AG09319 (cell line): ENCODE data around the gene SPG7.
A peak's percentile ranks its signal among the peaks of the same experiment; 100 is the strongest.

ENCODE experiments used
- DNase-seq: peaks from one replicate; pipeline ENCODE4 v3.0.0-alpha.2; 2010; ENCODE audit warnings: low read depth; ENCODE audit errors: extremely low read depth
- TF ChIP-seq, protein P1 (sequence below): IDR thresholded peaks from 2 replicates; pipeline ENCODE4 v1.5.1; 2011; ENCODE audit warnings: low read depth, mild to moderate bottlenecking, inconsistent platforms, low read length, moderate library complexity

The SPG7 gene

DNA sequence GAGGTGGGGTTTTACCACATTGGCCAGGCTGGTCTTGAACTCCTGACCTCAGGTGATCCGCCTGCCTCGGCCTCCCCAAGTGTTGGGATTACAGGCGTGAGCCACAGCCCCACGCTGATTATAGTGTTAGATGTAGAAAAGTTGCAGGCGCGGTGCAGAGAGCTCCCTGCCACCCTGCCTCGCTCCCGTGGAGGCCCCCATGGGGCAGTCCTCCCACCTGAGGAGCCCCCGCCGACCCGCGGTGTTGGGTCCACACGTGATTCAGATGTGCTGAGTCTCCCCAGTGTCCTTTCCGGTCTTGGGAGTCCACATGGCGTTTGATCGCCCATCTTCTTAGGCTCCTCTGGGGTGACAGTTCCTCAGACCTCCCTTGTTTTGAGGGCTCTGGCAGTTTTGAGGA is 47.1 kb downstream of the SPG7 start:
- TF ChIP-seq, protein P1, sequence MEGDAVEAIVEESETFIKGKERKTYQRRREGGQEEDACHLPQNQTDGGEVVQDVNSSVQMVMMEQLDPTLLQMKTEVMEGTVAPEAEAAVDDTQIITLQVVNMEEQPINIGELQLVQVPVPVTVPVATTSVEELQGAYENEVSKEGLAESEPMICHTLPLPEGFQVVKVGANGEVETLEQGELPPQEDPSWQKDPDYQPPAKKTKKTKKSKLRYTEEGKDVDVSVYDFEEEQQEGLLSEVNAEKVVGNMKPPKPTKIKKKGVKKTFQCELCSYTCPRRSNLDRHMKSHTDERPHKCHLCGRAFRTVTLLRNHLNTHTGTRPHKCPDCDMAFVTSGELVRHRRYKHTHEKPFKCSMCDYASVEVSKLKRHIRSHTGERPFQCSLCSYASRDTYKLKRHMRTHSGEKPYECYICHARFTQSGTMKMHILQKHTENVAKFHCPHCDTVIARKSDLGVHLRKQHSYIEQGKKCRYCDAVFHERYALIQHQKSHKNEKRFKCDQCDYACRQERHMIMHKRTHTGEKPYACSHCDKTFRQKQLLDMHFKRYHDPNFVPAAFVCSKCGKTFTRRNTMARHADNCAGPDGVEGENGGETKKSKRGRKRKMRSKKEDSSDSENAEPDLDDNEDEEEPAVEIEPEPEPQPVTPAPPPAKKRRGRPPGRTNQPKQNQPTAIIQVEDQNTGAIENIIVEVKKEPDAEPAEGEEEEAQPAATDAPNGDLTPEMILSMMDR = no peak
- no peak for DNase-seq

DNA sequence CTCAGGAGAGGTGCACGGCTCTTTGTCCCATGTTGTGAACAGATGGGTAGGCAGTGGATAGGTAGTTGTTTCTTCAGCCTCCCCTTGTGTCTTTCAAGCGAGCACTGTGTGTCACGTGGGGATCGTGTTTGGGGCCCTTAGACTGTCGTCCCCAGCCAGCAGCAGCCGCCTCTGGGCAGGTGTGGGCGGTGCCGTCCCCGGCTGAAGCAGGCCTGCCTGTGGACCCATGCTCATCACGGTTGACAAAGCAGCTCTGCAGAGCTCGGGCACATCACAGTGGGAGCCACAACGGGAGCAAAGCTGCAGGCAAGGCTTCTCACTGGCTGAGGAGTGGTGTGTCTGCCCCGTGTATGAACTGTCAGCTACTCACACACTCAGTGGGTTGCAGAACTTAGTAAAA is 47.6 kb downstream of the SPG7 start:
- no peak for DNase-seq
- TF ChIP-seq, protein P1 = no peak

DNA sequence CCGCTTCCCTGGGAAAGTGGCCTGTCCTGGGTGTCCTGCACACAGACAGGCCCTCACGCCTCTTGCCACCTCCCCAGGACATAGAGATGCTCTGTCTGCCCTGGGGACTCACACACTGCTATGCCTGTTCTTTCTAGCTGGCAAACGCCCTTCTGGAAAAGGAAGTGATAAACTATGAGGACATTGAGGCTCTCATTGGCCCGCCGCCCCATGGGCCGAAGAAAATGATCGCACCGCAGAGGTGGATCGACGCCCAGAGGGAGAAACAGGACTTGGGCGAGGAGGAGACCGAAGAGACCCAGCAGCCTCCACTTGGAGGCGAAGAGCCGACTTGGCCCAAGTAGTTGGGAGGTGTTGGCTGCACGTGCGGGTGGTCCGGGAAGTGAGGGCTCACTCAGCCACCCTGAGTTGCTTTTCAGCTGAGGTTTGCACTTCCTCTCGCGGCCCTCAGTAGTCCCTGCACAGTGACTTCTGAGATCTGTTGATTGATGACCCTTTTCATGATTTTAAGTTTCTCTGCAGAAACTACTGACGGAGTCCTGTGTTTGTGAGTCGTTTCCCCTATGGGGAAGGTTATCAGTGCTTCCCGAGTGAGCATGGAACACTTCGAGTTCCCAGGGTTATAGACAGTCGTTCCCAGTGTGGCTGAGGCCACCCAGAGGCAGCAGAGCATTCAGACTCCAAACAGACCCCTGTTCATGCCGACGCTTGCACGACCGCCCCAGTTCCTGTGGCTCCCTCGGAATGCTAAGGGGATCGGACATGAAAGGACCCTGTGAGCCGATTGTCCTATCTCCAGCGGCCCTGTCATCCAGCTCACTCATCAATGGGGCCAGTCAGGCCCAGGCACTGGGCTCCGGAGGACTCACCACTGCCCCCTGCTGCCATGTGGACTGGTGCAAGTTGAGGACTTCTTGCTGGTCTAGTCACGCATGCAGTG is 48.8 kb downstream of the SPG7 start:
- TF ChIP-seq, protein P1 = peak; percentile 68
- no peak for DNase-seq

DNA sequence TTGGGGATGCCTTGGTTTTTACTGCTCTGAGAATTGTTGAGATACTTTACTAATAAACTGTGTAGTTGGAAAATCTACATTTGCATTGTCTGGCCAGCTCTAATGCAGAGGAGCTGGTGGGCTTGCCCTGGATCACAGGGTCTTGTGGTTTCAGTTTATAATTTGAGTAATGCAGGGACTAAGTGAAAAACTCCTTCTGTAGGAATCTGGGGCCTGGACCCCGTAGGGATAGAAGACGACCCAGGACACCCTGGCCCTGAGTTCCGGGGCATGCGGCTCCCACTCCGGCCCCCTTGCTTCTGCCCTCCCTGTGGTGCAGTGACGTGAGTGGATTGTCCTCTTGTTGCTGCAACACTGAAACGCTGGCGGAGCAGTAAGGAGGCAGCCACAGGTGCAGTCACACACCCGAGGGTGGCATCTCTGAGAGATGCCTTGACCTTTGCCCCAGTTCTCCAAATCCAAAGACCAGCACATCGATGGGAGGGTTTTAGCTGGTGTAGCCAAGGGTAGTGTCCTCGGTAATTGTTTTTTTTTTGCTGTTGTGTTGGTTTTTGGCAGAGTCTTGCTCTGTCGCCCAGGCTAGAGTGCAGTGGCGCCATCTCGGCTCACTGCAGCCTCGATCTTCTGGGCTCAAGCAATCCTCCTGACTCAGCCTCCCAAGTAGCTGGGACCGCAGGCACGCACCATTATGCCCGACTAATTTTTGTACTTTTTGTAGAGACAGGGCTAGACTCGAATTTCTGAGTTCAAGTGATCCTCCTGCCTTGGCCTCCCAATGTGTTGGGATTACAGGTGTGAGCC is 49.7 kb downstream of the SPG7 start:
- no peak for DNase-seq
- TF ChIP-seq, protein P1 = no peak

DNA sequence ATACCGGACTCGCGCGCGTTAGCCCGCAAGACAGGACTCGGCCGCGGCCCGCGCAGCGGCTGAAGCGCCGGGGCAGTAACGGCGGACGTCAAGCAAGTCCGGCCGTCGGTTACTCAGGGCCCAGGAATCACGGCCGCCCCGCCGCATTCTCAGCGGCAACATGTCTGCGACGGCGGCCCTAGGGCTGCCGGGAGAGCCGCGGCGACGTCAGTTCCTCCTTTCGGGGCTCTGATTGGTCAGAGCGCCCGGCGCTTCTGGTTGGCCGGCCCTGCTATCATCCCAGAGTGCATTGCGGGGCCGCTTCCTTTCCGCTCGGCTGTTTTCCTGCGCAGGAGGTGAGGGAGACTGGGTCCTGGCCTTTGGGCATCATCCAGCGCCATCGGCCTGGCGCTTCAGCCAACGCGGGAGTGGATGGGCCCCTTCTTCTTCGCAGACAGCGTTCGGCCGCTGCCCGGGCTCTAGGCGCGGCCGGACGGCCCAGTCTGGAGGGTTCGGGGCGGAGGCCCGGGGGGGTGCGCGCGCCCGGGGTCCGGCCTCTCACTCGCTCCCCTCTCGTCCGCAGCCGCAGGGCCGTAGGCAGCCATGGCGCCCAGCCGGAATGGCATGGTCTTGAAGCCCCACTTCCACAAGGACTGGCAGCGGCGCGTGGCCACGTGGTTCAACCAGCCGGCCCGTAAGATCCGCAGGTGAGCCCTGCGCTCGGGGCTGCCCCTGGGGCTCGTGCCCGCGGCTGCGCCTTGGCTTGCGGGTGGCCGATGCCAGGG is 52.4 kb downstream of the SPG7 start, which contains the start of gene RPL13:
Gene RPL13 (plus strand): TSS at position 305 of the 764 bp plus-strand sequence. CDS start 278 bp downstream, at position 583.
- TF ChIP-seq, protein P1 = no peak

DNA sequence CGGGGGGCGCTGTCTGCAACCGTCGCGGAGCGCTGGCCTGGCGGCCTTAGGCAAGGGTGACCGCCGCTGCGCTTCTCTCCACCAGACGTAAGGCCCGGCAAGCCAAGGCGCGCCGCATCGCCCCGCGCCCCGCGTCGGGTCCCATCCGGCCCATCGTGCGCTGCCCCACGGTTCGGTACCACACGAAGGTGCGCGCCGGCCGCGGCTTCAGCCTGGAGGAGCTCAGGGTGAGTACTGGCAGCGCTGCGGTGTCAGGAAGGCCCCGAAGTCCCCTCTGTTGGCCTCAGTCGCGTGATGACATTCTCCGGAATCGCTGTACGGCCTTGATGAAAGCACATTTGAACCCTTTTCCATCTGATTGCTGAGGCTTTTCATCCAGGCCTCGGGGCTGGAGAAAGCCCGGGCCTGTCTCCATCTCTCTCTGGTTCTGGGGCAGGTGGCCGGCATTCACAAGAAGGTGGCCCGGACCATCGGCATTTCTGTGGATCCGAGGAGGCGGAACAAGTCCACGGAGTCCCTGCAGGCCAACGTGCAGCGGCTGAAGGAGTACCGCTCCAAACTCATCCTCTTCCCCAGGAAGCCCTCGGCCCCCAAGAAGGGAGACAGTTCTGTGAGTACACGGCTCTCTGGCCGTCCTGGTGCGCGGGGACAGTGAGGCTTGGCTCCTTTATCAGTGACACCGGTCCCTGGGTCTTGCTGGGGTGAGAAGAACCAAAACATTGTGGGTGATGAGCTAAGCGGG is 53.1 kb downstream of the SPG7 start:
- no peak for DNase-seq
- TF ChIP-seq, protein P1 = no peak

More for the DNA sequence above, 52.4 kb downstream of the SPG7 start, which contains the start of gene RPL13:
- peak; percentile 87 for DNase-seq
